Measurements from ENCODE around the gene DENND2D. TPM values are rescaled to one million over a fixed set of nuclear protein-coding genes. Genes with fewer than 3 reads are reported as not detected.

The DENND2D gene
- total RNA-seq, 1 donor from 2014 or later, result 0.25 TPM

GRCh38 chr1:111214884-111215283, 14.4 kb upstream of the DENND2D start:
- Mint-ChIP-seq H3K27ac (ENCODE audit: unreplicated experiment) (no peak overlapping the region), H3K4me3 (ENCODE audit: unreplicated experiment) (no peak overlapping the region), H3K4me1 (ENCODE audit: low read depth) (no peaks in the 10 kb centered on the region), H3K36me3 (ENCODE audit: low read depth) (no peaks in the 10 kb centered on the region), H3K9me3 (ENCODE audit: low read depth) (no peaks in the 10 kb centered on the region), H3K27me3 (ENCODE audit: low read depth) (peaks cover 12% of the 10 kb centered on the region)
- TF ChIP-seq, protein P1, sequence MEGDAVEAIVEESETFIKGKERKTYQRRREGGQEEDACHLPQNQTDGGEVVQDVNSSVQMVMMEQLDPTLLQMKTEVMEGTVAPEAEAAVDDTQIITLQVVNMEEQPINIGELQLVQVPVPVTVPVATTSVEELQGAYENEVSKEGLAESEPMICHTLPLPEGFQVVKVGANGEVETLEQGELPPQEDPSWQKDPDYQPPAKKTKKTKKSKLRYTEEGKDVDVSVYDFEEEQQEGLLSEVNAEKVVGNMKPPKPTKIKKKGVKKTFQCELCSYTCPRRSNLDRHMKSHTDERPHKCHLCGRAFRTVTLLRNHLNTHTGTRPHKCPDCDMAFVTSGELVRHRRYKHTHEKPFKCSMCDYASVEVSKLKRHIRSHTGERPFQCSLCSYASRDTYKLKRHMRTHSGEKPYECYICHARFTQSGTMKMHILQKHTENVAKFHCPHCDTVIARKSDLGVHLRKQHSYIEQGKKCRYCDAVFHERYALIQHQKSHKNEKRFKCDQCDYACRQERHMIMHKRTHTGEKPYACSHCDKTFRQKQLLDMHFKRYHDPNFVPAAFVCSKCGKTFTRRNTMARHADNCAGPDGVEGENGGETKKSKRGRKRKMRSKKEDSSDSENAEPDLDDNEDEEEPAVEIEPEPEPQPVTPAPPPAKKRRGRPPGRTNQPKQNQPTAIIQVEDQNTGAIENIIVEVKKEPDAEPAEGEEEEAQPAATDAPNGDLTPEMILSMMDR (IDR thresholded peaks at IDR 0.05), result no peak
- DNase-seq (ENCODE audit: low spot score), result no peak

DNA sequence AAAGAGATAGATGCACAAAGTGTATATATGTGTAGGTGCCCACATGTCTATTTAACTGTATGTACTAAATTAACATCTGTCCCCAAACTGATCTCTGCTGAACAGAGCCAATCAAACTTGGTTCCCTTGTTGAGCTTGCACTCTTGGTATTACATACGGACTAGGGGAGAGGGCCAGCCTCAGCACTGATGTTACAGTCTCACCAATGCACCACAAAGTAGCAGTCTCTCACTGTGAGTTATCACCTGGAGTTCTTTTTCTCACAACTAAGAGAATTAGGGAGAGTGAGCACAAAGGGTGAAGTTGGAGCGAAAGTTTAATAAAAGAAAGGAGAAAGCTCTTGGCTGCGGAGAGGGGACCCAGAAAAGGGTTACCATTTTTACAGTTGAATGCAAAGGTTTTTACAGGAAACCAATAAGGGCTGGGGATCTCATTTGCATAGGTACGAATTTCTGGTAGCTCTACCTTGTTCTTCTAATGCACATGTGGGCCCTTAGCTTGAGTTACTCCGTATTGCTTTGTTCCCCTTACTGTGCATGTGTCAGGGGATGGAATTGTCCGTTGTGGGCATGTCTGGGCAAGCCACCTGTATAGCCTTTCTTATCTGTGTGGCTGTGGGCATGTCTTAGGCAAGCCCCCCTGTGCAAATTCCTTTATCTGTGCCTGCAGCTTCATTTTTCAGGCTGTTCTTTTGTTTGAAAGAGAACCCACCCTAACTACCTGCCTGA, 13.8 kb upstream of the DENND2D start:
- TF ChIP-seq, protein P1 (IDR thresholded peaks at IDR 0.05), result no peak
- no peaks in the 10 kb centered on the region for H3K36me3 Mint-ChIP-seq (ENCODE audit: low read depth)
- no peak for DNase-seq (ENCODE audit: low spot score)

GRCh38 chr1:111213412-111213811, 13.0 kb upstream of the DENND2D start:
- Mint-ChIP-seq H3K27me3 (ENCODE audit: low read depth) (peaks cover 17% of the 10 kb centered on the region), H3K9me3 (ENCODE audit: low read depth) (no peaks in the 10 kb centered on the region), H3K36me3 (ENCODE audit: low read depth) (no peaks in the 10 kb centered on the region), H3K4me1 (ENCODE audit: low read depth) (no peaks in the 10 kb centered on the region), H3K27ac (ENCODE audit: unreplicated experiment) (no peak overlapping the region), H3K4me3 (ENCODE audit: unreplicated experiment) (no peak overlapping the region)
- TF ChIP-seq, protein P1 (IDR thresholded peaks at IDR 0.05), result no peak
- no peak for DNase-seq (ENCODE audit: low spot score)

More for the DNA sequence above, 13.8 kb upstream of the DENND2D start:
- peaks cover 17% of the 10 kb centered on the region for H3K27me3 Mint-ChIP-seq (ENCODE audit: low read depth)
- no peaks in the 10 kb centered on the region for H3K9me3 Mint-ChIP-seq (ENCODE audit: low read depth)
- H3K27ac Mint-ChIP-seq (ENCODE audit: unreplicated experiment), result no peak overlapping the region
- H3K4me3 Mint-ChIP-seq (ENCODE audit: unreplicated experiment), result no peak overlapping the region
- H3K4me1 Mint-ChIP-seq (ENCODE audit: low read depth), result no peaks in the 10 kb centered on the region

DNA sequence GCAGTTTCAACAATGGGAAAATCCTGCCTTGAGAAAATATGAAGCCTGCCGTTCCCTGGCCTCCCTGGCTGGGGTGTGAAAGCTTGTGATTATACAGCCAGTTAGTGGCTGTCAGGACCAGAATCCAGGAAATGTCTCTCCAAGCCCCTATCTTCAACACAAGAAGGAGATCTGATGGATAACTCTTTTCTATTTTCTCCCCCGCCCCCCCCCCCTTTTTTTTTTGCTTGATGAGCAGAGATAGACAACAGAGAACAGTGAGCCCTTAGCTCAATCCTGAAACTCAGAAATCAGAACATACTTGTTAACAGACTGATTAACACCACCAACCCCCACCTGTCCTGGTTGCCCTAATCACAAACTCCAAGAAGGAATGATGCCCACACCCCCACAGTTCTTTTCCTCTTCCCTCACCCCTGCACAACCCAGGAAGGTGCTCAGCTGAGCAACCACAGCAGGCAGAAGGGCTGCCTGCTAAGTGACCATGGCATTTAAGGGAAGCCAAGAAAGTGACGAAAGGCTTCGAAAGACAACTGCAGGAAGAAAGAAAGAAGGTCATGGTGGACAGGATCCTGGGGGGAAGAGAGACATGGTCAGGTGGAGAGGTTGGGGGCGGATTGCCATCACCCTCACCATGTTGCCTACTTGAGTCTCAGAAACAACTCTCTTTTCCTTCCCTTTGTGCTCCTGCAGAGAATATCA, 12.3 kb upstream of the DENND2D start:
- TF ChIP-seq, protein P1 (IDR thresholded peaks at IDR 0.05), result no peak
- Mint-ChIP-seq H3K27ac (ENCODE audit: unreplicated experiment) (no peak overlapping the region), H3K9me3 (ENCODE audit: low read depth) (no peaks in the 10 kb centered on the region), H3K36me3 (ENCODE audit: low read depth) (no peaks in the 10 kb centered on the region), H3K27me3 (ENCODE audit: low read depth) (peaks cover 19% of the 10 kb centered on the region), H3K4me3 (ENCODE audit: unreplicated experiment) (no peak overlapping the region), H3K4me1 (ENCODE audit: low read depth) (no peaks in the 10 kb centered on the region)
- DNase-seq (ENCODE audit: low spot score), result no peak

DNA sequence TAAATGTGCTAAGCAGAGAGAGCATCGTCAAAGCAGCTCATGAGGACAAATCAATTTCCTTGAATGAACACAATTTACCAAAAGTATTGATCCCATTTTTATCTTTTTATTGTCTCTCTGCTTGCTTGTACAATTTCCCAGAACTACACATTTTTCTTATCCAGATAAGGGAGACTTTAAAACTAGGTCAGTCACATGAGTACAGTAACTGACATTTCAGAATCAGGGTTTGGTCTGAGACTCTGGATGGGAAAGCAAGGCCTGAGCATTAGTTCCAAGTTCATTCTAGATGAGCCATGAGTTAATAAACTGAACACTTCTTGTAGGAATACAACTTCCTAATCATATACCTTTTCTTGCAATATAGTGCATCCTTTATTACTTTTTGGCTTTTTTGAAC, 11.5 kb upstream of the DENND2D start:
- no peaks in the 10 kb centered on the region for H3K9me3 Mint-ChIP-seq (ENCODE audit: low read depth)
- no peaks in the 10 kb centered on the region for H3K36me3 Mint-ChIP-seq (ENCODE audit: low read depth)
- no peak for DNase-seq (ENCODE audit: low spot score)
- H3K27me3 Mint-ChIP-seq (ENCODE audit: low read depth), result peaks cover 20% of the 10 kb centered on the region
- no peaks in the 10 kb centered on the region for H3K4me1 Mint-ChIP-seq (ENCODE audit: low read depth)
- no peak overlapping the region for H3K4me3 Mint-ChIP-seq (ENCODE audit: unreplicated experiment)
- H3K27ac Mint-ChIP-seq (ENCODE audit: unreplicated experiment), result no peak overlapping the region
- TF ChIP-seq, protein P1 (IDR thresholded peaks at IDR 0.05), result no peak
